Measurements from ENCODE around the gene UCK2. TPM values are rescaled to one million over a fixed set of nuclear protein-coding genes. Genes with fewer than 3 reads are reported as not detected.

Gene UCK2
- total and polyA plus RNA-seq, 10 of the 15 experiments (the other 5 are each of a cell fraction or from before 2014, with no cell fraction given), result 55.3 to 106 (median 84.9) TPM

DNA sequence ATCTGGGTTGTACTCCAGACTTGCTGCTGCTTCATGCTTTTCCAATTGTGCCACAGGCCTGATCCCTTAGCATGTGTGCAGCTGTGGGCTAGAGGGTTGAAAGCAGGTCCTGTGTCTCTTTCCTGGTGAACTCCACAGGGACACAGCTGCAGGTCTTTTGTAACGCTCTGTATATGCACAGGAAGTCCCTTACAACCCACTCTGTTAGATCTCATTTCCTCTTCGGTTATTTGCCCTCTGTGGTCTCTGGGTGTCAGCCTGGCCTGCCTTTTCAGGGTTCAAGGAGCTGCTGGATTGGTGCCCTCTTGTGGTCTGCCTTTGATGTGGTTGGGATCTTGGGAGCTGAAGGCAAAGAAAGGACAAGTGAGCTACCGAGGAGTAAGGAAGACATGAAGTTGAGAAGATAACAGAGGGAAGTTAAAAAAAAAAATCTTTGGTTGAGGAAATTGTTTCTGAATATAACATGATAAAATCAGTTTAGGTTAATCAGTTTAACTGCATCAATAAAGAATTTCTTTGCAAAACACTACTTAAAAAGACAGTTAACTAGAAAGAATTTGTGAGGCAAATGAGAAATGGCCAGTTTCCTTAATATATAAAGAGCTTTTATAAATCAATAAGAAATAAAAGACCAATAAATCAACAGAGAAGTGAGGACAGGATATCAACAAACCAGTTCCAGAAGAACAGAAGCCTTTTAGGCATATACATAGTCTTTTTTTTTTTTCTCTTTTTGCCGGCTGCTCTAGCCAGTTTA lies 44.1 kb downstream of the UCK2 start (continued):
- TF ChIP-seq POU2F2 (IDR thresholded peaks at IDR 0.05; ENCODE audit: borderline replicate concordance, low read depth, low read length) (peak; percentile 68; the same call in 1 of the 3 replicates), ZSCAN29 (IDR thresholded peaks at IDR 0.05) (0 out of 2 replicates have a peak, but pooled peaks have one; percentile 7), BMI1 (IDR thresholded peaks at IDR 0.05; ENCODE audit: borderline replicate concordance) (0 out of 2 replicates have a peak, but pooled peaks have one; percentile 24), MXI1 (IDR thresholded peaks at IDR 0.05; ENCODE audit: low read depth, low read length) (0 out of 2 replicates have a peak, but pooled peaks have one; percentile 31), ZNF622 (IDR thresholded peaks at IDR 0.05) (no peak), POLR2A (IDR thresholded peaks at IDR 0.05; ENCODE audit: low read depth, low read length) (0 out of 2 replicates have a peak, but pooled peaks have one; percentile 23), MTA3 (IDR thresholded peaks at IDR 0.05; ENCODE audit: borderline replicate concordance, low read length) (peak; percentile 88; the same call in 1 of the 2 replicates), WRNIP1 (IDR thresholded peaks at IDR 0.05; ENCODE audit: borderline replicate concordance, low read depth, low read length) (no peak), IRF4 (IDR thresholded peaks at IDR 0.05; ENCODE audit: low read depth, low read length) (peak; percentile 80), CHD4 (IDR thresholded peaks at IDR 0.05) (no peak), ETV6 (conservative IDR thresholded peaks at IDR 0.05 in 1 of 2, IDR thresholded peaks at IDR 0.05 in 1 of 2; ENCODE audit: borderline replicate concordance in 1 of 2, low read depth in 1 of 2) (peak in 1 of 2 experiments; percentile 89; a peak in 2 of 4 replicates), NR2C1 (IDR thresholded peaks at IDR 0.05) (0 out of 2 replicates have a peak, but pooled peaks have one; percentile 14), EP300 (IDR thresholded peaks at IDR 0.05; ENCODE audit: borderline replicate concordance in 1 of 2, control insufficient read depth in 1 of 2, low read depth in 2 of 2, low read length in 2 of 2) (peak; percentile 56 to 66; a peak in 3 of 4 replicates), PAX8 (IDR thresholded peaks at IDR 0.05) (no peak), TCF3 (IDR thresholded peaks at IDR 0.05; ENCODE audit: borderline replicate concordance, insufficient read depth, low read depth, low read length) (0 out of 2 replicates have a peak, but pooled peaks have one; percentile 10), TBL1XR1 (IDR thresholded peaks at IDR 0.05; ENCODE audit: low read depth, low read length) (no peak)
- TF ChIP-seq, protein P1, sequence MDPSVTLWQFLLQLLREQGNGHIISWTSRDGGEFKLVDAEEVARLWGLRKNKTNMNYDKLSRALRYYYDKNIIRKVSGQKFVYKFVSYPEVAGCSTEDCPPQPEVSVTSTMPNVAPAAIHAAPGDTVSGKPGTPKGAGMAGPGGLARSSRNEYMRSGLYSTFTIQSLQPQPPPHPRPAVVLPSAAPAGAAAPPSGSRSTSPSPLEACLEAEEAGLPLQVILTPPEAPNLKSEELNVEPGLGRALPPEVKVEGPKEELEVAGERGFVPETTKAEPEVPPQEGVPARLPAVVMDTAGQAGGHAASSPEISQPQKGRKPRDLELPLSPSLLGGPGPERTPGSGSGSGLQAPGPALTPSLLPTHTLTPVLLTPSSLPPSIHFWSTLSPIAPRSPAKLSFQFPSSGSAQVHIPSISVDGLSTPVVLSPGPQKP (IDR thresholded peaks at IDR 0.05; ENCODE audit: low read depth, low read length), result no peak
- TF ChIP-seq, protein P2, sequence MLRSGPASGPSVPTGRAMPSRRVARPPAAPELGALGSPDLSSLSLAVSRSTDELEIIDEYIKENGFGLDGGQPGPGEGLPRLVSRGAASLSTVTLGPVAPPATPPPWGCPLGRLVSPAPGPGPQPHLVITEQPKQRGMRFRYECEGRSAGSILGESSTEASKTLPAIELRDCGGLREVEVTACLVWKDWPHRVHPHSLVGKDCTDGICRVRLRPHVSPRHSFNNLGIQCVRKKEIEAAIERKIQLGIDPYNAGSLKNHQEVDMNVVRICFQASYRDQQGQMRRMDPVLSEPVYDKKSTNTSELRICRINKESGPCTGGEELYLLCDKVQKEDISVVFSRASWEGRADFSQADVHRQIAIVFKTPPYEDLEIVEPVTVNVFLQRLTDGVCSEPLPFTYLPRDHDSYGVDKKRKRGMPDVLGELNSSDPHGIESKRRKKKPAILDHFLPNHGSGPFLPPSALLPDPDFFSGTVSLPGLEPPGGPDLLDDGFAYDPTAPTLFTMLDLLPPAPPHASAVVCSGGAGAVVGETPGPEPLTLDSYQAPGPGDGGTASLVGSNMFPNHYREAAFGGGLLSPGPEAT (IDR thresholded peaks at IDR 0.05; ENCODE audit: low read depth), result peak; percentile 78
- TF ChIP-seq, protein P3, sequence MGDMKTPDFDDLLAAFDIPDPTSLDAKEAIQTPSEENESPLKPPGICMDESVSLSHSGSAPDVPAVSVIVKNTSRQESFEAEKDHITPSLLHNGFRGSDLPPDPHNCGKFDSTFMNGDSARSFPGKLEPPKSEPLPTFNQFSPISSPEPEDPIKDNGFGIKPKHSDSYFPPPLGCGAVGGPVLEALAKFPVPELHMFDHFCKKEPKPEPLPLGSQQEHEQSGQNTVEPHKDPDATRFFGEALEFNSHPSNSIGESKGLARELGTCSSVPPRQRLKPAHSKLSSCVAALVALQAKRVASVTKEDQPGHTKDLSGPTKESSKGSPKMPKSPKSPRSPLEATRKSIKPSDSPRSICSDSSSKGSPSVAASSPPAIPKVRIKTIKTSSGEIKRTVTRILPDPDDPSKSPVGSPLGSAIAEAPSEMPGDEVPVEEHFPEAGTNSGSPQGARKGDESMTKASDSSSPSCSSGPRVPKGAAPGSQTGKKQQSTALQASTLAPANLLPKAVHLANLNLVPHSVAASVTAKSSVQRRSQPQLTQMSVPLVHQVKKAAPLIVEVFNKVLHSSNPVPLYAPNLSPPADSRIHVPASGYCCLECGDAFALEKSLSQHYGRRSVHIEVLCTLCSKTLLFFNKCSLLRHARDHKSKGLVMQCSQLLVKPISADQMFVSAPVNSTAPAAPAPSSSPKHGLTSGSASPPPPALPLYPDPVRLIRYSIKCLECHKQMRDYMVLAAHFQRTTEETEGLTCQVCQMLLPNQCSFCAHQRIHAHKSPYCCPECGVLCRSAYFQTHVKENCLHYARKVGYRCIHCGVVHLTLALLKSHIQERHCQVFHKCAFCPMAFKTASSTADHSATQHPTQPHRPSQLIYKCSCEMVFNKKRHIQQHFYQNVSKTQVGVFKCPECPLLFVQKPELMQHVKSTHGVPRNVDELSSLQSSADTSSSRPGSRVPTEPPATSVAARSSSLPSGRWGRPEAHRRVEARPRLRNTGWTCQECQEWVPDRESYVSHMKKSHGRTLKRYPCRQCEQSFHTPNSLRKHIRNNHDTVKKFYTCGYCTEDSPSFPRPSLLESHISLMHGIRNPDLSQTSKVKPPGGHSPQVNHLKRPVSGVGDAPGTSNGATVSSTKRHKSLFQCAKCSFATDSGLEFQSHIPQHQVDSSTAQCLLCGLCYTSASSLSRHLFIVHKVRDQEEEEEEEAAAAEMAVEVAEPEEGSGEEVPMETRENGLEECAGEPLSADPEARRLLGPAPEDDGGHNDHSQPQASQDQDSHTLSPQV (IDR thresholded peaks at IDR 0.05), result no peak
- TF ChIP-seq, protein P4, sequence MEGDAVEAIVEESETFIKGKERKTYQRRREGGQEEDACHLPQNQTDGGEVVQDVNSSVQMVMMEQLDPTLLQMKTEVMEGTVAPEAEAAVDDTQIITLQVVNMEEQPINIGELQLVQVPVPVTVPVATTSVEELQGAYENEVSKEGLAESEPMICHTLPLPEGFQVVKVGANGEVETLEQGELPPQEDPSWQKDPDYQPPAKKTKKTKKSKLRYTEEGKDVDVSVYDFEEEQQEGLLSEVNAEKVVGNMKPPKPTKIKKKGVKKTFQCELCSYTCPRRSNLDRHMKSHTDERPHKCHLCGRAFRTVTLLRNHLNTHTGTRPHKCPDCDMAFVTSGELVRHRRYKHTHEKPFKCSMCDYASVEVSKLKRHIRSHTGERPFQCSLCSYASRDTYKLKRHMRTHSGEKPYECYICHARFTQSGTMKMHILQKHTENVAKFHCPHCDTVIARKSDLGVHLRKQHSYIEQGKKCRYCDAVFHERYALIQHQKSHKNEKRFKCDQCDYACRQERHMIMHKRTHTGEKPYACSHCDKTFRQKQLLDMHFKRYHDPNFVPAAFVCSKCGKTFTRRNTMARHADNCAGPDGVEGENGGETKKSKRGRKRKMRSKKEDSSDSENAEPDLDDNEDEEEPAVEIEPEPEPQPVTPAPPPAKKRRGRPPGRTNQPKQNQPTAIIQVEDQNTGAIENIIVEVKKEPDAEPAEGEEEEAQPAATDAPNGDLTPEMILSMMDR (IDR thresholded peaks at IDR 0.05 in 2 of 3, conservative IDR thresholded peaks at IDR 0.05 in 1 of 3; ENCODE audit: control insufficient read depth in 2 of 3, extremely low read depth in 1 of 3, insufficient read depth in 1 of 3, low read depth in 3 of 3, low read length in 3 of 3), result peak; percentile 43 to 62 (median 58); a peak in 5 of 6 replicates
